Measurements from ENCODE around the gene PLCB1. TPM values are rescaled to one million over a fixed set of nuclear protein-coding genes. Genes with fewer than 3 reads are reported as not detected.

Gene PLCB1
- total RNA-seq, 2 experiments from 2014 or later, result 3.1 to 3.6 TPM

- H3K4me3 Mint-ChIP-seq, result no peak overlapping the region
- H3K9me3 Mint-ChIP-seq, result no peaks in the 10 kb centered on the region
- no peak overlapping the region for H3K27ac Mint-ChIP-seq
- no peaks in the 10 kb centered on the region for H3K36me3 Mint-ChIP-seq (ENCODE audit: low read depth)
- no peaks in the 10 kb centered on the region for H3K27me3 Mint-ChIP-seq
- no peak for TF ChIP-seq CTCF (IDR thresholded peaks at IDR 0.05)
- ChIA-PET CTCF (interaction anchor here (1.3 kb wide), 1 partner anchor 11 kb away, joined by 4 read pairs; no protein-coding TSS in a partner anchor), POLR2A (interaction anchor here (1.0 kb wide), 1 partner anchor 11 kb away, joined by 3 read pairs; no protein-coding TSS in a partner anchor)
- no peaks in the 10 kb centered on the region for H3K4me1 Mint-ChIP-seq (ENCODE audit: low read depth)
- no peak for ATAC-seq
- DNase-seq, result no peak
- intact Hi-C loops (cut with micrococcal nuclease), result no loop called here
Observed at GRCh38 chr20:8116067-8116811, 15.8 kb upstream of the PLCB1 start.

GRCh38 chr20:8117636-8118035, 14.4 kb upstream of the PLCB1 start:
- no peak overlapping the region for H3K27ac Mint-ChIP-seq
- ChIA-PET POLR2A (no interaction called here), CTCF (no interaction called here)
- no peak overlapping the region for H3K4me3 Mint-ChIP-seq
- intact Hi-C loops (cut with micrococcal nuclease), result no loop called here
- DNase-seq, result no peak
- no peak for TF ChIP-seq CTCF (IDR thresholded peaks at IDR 0.05)
- H3K9me3 Mint-ChIP-seq, result no peaks in the 10 kb centered on the region
- ATAC-seq, result no peak
- no peaks in the 10 kb centered on the region for H3K4me1 Mint-ChIP-seq (ENCODE audit: low read depth)
- H3K36me3 Mint-ChIP-seq (ENCODE audit: low read depth), result no peaks in the 10 kb centered on the region
- no peaks in the 10 kb centered on the region for H3K27me3 Mint-ChIP-seq

DNA sequence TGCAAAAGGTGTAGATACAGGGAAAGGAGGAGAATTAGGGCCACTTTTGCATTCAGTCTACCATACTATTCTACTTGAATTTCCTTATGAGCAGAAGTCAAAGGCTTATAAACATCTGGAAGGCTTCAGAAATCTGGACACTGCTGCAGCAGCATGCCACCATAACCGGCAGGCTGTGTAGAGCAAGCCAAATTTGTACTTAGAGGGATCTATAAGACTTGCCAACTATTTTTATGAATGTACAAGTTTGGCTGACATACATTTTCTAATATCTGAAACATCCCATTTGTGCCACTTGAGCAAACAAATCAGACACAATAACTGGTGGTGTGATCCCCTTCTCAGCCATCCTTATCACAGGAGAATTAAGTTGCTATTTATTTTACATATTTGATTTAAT, 14.0 kb upstream of the PLCB1 start:
- CTCF ChIA-PET, result no interaction called here
- Mint-ChIP-seq H3K36me3 (ENCODE audit: low read depth) (no peaks in the 10 kb centered on the region), H3K27me3 (no peaks in the 10 kb centered on the region)

DNA sequence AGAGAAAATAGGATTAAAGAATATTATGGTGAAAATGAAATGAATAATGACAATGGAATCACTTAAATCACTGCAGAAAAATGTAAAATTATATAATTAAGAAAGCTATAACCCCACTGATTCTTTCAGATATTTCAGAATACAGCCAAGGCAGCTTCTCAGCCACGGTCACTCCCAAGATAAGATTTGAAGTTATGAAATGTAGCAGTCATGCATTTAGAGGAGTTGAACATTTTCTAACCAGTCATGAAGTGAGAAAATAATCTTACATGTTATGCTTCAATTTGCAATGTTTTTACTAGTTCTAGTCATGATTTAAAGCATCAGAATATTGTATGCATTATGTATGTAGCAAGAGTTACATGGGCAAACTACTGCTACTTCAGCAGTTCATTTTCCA, 13.3 kb upstream of the PLCB1 start:
- ChIA-PET CTCF (no interaction called here), POLR2A (no interaction called here)
- TF ChIP-seq CTCF (IDR thresholded peaks at IDR 0.05), result no peak
- no peaks in the 10 kb centered on the region for H3K9me3 Mint-ChIP-seq
- no peak overlapping the region for H3K4me3 Mint-ChIP-seq
- ATAC-seq, result no peak
- intact Hi-C loops (cut with micrococcal nuclease), result no loop called here
- H3K36me3 Mint-ChIP-seq (ENCODE audit: low read depth), result no peaks in the 10 kb centered on the region
- no peak for DNase-seq
- H3K27ac Mint-ChIP-seq, result no peak overlapping the region
- no peaks in the 10 kb centered on the region for H3K27me3 Mint-ChIP-seq
- no peaks in the 10 kb centered on the region for H3K4me1 Mint-ChIP-seq (ENCODE audit: low read depth)

More for the DNA sequence above, 14.0 kb upstream of the PLCB1 start:
- H3K9me3 Mint-ChIP-seq, result no peaks in the 10 kb centered on the region
- H3K4me1 Mint-ChIP-seq (ENCODE audit: low read depth), result no peaks in the 10 kb centered on the region
- H3K4me3 Mint-ChIP-seq, result no peak overlapping the region
- no peak overlapping the region for H3K27ac Mint-ChIP-seq
- intact Hi-C loops (cut with micrococcal nuclease), result no loop called here
- ATAC-seq, result no peak
- no peak for TF ChIP-seq CTCF (IDR thresholded peaks at IDR 0.05)
- DNase-seq, result no peak
- POLR2A ChIA-PET, result no interaction called here

- H3K4me1 Mint-ChIP-seq (ENCODE audit: low read depth), result no peaks in the 10 kb centered on the region
- H3K27me3 Mint-ChIP-seq, result peaks cover 4% of the 10 kb centered on the region
- no peak overlapping the region for H3K27ac Mint-ChIP-seq
- CTCF ChIA-PET, result interaction anchor here (1.1 to 2.1 kb wide), 3 partner anchors 39 to 601 kb away, joined by 3 to 5 read pairs (median 3); no protein-coding TSS in a partner anchor
- intact Hi-C loops (cut with micrococcal nuclease), result no loop called here
- no peak for TF ChIP-seq CTCF (IDR thresholded peaks at IDR 0.05)
- ATAC-seq (no peak), DNase-seq (no peak)
- H3K36me3 Mint-ChIP-seq (ENCODE audit: low read depth), result no peaks in the 10 kb centered on the region
- H3K9me3 Mint-ChIP-seq, result no peaks in the 10 kb centered on the region
- POLR2A ChIA-PET, result no interaction called here
- H3K4me3 Mint-ChIP-seq, result no peak overlapping the region
Observed at GRCh38 chr20:8121666-8122065, 10.4 kb upstream of the PLCB1 start.
